IPS-NIHi11 (cell line): ENCODE data around the gene UBASH3A.

Experiments
- DNase-seq: peaks from one replicate; pipeline ENCODE4 v3.0.0; 2012; ENCODE audit warnings: mixed read lengths, low spot score

Gene UBASH3A

DNA sequence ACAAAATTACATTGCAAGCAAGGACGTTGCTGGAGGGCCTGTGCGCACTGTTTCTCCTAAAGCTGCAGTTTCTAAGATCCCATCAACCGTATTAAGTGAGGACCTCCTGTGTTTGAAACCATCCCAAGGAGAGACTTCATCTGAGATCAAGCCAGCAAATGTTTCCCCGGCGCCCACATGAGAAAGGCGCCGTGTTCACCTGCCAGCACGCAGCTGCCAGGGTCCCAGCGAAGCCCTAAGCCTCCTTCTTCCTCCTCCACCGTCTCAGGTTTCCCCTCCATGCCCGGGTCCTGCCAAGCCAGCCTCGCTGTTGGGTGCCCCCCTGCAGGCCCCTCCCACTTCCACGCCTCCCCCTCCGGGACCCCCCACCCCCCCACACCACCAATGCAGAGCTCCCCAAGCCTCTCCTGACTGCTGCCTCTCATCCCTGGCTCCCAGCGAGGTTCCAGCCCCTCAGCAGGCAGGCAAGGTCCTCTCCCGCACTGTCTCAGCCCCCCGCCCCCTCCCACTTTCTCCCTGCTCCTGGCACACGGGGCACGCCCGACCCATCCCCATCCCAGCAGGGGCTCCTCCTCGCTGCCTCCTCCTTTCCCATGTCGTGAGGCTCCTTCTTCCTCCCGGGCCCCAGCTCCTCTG, 28.7 kb upstream of the UBASH3A start:
- peak; percentile 58 for DNase-seq

- no peak for DNase-seq
These were observed 28.2 kb upstream of the UBASH3A start for GRCh38 chr21:42375506-42375905.

GRCh38 chr21:42375966-42376337, 27.8 kb upstream of the UBASH3A start:
- DNase-seq = no peak

GRCh38 chr21:42376338-42376982, 27.2 kb upstream of the UBASH3A start:
- no peak for DNase-seq

DNA sequence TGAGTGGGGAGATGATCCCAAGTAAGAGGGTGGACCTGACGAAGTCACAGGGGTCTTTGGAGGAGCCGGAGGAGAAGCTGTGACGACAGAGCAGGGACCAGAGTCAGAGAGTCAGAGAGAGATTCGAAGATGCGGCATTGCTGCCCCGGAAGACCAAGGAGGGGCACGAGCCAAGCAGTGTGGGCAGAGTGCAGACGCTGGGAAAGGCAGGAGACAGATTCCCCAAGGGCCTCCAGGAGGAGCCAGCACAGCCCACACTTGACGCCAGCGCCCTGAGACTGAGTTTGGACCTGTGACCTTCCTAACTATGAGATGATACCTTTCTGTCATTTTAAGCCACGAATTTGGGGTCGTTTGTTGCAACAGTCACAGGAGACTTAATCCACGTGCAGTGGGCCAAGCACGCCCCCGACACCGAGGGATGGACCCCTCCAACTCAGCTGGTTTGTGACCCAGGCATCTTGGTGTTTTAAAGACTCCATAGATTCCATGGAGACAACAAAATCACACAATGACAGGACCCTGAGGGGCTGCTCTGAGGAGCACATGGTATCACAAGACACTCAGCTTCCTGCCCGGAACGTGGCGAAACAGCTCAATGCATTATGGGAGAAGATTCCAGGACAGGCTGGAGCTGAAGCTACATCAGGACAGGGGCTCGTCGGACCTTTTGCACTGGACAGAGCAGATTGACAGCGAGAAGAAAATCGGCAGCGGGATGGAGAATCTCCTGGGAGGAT, 26.3 kb upstream of the UBASH3A start:
- no peak for DNase-seq

DNA sequence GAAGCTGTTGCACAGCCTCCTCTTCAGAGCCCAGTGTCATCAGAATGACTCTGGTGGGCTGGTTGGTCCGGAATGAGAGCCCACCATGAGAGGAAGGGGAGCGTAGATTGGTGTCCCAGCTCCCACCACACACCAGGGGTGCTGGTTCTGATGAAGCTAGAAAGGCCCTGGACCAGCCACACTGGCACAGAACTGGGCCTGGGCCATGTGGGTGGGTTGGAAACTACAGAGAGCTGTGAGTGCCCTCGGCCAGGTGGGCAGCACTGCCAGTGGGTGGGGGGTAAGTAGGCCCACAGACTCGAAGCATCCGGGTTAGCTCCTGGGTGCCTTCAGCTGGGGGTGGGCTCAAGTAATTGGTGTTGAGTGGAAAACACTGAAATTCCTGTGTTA, 25.8 kb upstream of the UBASH3A start:
- DNase-seq = no peak

GRCh38 chr21:42378418-42378817, 25.3 kb upstream of the UBASH3A start:
- no peak for DNase-seq

GRCh38 chr21:42379426-42380215, 24.1 kb upstream of the UBASH3A start:
- DNase-seq = no peak

DNA sequence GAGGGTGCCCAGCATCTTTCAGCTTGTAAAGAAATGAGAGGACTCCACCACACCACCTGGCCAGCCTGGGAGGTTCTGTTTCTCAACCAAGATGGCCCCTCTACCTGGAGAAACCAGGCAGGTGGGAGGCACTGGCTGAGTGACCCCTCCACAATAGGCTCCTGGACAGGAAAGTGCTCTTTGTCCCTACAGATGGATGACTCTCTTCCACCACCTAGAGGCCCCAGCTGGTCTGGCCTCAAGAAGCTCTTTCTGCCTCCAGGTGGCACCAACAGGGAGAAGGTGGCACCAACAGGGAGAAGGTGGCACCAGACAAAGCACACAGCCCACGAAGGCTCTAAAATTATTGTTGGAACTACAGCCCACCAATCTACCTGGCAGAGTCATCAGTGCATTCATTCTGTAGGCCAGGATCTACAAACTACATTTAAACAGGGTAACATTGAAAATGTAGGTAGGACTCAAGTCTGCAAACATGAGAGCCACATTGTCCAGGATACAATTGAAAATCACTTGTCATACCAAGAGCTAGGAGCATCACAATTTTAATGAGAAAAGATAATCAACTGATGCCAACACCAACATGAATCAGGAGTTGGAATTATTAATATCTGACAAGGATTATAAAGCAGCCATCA, 22.2 kb upstream of the UBASH3A start:
- DNase-seq = peak; percentile 77

DNA sequence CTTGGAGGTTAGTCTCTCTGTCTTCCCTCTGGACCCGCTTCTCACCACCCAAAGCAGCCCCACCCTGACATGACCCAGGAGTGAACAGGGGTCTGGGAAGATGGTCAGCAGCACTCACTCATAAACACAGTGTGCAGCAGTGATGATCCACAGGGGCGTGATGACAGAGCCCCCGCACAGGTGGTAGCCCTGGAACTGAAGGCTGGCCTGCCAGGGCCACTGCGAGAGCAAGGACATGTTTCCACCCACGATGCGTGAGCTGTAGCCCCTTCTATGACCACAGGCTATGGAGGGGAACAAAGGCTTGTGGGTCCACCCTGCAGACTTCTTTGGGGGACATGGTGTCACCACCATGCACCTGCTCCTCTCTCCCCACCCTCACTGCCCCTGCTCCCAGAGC, 20.8 kb upstream of the UBASH3A start:
- no peak for DNase-seq

DNA sequence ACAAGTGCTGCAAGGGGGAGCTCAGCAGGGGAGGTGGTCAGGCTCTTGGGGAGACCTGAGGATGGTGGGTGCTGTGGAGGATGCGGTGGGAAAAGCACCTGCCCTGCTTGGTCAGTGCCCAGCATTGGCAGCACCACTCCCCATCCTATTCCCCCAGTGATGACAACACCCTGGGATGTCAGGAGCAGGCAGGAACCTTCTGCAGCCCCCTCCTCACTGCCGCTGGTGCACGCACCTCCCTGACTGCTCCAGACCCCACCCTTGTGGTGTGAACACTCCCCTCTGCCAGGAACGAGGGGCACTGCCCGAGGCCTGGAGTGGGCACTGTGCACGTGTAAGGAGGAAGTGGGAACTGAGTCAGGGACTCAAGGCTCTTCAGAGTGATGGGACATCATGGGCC, 20.4 kb upstream of the UBASH3A start:
- no peak for DNase-seq

- DNase-seq = no peak
These were observed 19.4 kb upstream of the UBASH3A start for GRCh38 chr21:42384156-42384945.

DNA sequence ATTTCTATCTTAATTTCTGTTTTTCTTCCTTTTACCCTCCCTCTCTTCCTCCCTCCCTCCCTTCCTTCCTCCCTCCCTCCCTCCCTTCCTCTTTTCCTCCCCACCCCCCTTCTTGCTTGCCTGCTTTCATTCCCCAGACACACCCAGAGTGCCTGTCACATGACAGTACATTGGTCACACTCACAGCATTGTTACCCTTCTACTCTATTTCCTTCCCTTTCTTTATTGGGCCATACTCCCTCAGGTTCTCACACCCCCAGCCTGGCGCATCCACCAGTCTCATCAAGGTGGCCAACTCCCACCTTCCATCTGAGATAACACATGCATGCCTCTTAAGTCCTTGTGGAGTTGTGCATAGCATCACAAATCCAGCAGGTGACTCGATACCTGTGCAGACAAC, 18.7 kb upstream of the UBASH3A start:
- DNase-seq = no peak

- no peak for DNase-seq
These were observed 18.1 kb upstream of the UBASH3A start for GRCh38 chr21:42385619-42386018.

- DNase-seq = no peak
These were observed 17.6 kb upstream of the UBASH3A start for GRCh38 chr21:42386034-42386591.

DNA sequence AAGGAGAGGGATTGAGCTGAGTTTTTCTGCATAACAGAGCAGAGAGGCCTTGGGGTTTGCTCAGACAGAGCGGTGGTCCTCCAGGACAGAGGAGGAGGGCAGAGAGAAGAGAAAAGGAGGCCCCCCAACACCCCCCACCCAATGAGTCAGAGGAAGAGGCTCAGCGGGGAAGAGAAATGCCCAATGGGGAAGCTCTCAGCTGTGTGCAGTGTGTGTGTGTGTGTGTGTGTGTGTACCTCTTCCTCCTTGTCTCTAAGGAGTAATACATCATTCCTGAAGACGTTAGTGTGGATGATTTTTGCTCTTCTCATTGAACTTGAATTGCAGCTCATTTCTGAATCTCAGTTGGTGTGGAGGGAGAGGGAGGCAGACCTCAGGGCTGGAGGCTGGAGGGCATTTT, 16.5 kb upstream of the UBASH3A start:
- DNase-seq = no peak

GRCh38 chr21:42387843-42388340, 15.8 kb upstream of the UBASH3A start:
- DNase-seq = no peak

- peak; percentile 49 for DNase-seq
These were observed 14.8 kb upstream of the UBASH3A start for GRCh38 chr21:42388740-42389448.

- peak; percentile 77 for DNase-seq
These were observed 14.3 kb upstream of the UBASH3A start for GRCh38 chr21:42389449-42389835.

- DNase-seq = no peak
These were observed 13.5 kb upstream of the UBASH3A start for GRCh38 chr21:42390193-42390592.
